K562 (cell line): Measurements from ENCODE around the gene HNRNPF. TPM values are rescaled to one million over a fixed set of nuclear protein-coding genes. Genes with fewer than 3 reads are reported as not detected.
A peak's percentile ranks its signal among the peaks of the same experiment; 100 is the strongest.
"Not testable (repeated sequence)": the region's sequence is repeated elsewhere in the genome, so short reads cannot be mapped to it uniquely, and the experiment has no call there.

Source experiments
- ATAC-seq: fragments of 200-7000 bp; cut with Tn5 transposase; 3 replicates; pipeline ENCODE4 v1.9.1; 2020; ENCODE audit warnings: moderate library complexity
- BruUV-seq: library from RNA; stranded (reverse); fragments of 400-500 nt; replicated peaks from 2 replicates; lab custom pipeline; 2021; lab: Mats Ljungman, UMichigan
- CTCF ChIA-PET: fragments of 300-600 bp; formaldehyde crosslinking; extraction: SDS; loops from one replicate; lab custom pipeline; 2021; ENCODE audit warnings: low intra/inter-chr PET ratio; lab: Yijun Ruan, JAX
- POLR2A ChIA-PET: fragments of 300-600, 350-650 bp; sonication (Branson Sonifier 250); formaldehyde crosslinking; extraction: SDS; loops from one replicate; lab custom pipeline; 2021; ENCODE audit warnings: antibody characterized with exemption, inconsistent platforms; lab: Yijun Ruan, JAX
- DNase-seq, 4 experiments: peaks; one replicate each; pipeline versions ENCODE4 v3.0.0 to v3.0.0-alpha.2; 2011 to 2018; ENCODE audit warnings: low spot score in 3 of 4, mixed read lengths in 3 of 4; ENCODE audit errors: extremely low read depth in 1 of 4
- FAIRE-seq: peaks from 2 replicates; lab custom pipeline; 2011; peaks lifted over from hg19 to GRCh38; lab: Jason Lieb, UNC
- H2AFZ ChIP-seq: 2 replicates; pipeline ENCODE4 v1.6.0; 2011; ENCODE audit warnings: low read depth, low read length, control low read depth, inconsistent platforms
- H3K27ac ChIP-seq: fragments of 200-600 bp; 3 replicates; pipeline ENCODE4 v1.8.0; 2011; ENCODE audit warnings: low read depth, mild to moderate bottlenecking, control low read depth, inconsistent platforms, low read length, moderate library complexity, mixed read lengths; ENCODE audit errors: extremely low read depth
- H3K27me3 ChIP-seq, 2 experiments: fragments of 300-600 bp in 1 of 2; 2 replicates in 1 of 2; 3 replicates in 1 of 2; pipeline versions ENCODE4 v1.6.0 to v1.8.0; 2011; ENCODE audit warnings: inconsistent platforms in 2 of 2, low read length in 2 of 2, mild to moderate bottlenecking in 1 of 2, mixed read lengths in 1 of 2, moderate library complexity in 1 of 2; ENCODE audit not compliant: control insufficient read depth in 2 of 2, insufficient read depth in 2 of 2
- H3K36me3 ChIP-seq: fragments of 300-600 bp; 3 replicates; pipeline ENCODE4 v1.8.0; 2011; ENCODE audit warnings: mild to moderate bottlenecking, low read length, inconsistent platforms; ENCODE audit not compliant: control insufficient read depth, insufficient read depth
- H3K4me1 ChIP-seq, 2 experiments: fragments of 200-600 bp in 1 of 2; replicated peaks in 1 of 2; 2 replicates in 1 of 2; 3 replicates in 1 of 2; pipeline versions ENCODE4 v1.5.1 to v1.8.0; 2011; ENCODE audit warnings: inconsistent platforms in 2 of 2, low read length in 2 of 2, mild to moderate bottlenecking in 1 of 2, mixed read lengths in 1 of 2, moderate library complexity in 1 of 2; ENCODE audit not compliant: control insufficient read depth in 2 of 2, insufficient read depth in 2 of 2
- H3K4me2 ChIP-seq: 2 replicates; pipeline ENCODE4 v1.6.1; 2011; ENCODE audit warnings: low read length, control low read depth, inconsistent platforms, mixed read lengths; ENCODE audit not compliant: insufficient read depth
- H3K4me3 ChIP-seq: fragments of 200-600 bp; sonication (generic), shearing (Covaris generic); 2 replicates; pipeline ENCODE4 v1.5.1; 2016; ENCODE audit warnings: control low read depth, inconsistent platforms
- H3K79me2 ChIP-seq: fragments of 200-600 bp; 3 replicates; pipeline ENCODE4 v1.8.0; 2011; ENCODE audit warnings: low read length, inconsistent platforms; ENCODE audit not compliant: control insufficient read depth, insufficient read depth
- H3K9ac ChIP-seq, 2 experiments: 2 replicates each; pipeline versions ENCODE4 v1.6.0 to v1.6.1; 2011; ENCODE audit warnings: low read depth in 2 of 2, low read length in 2 of 2, control low read depth in 1 of 2, inconsistent platforms in 1 of 2, mild to moderate bottlenecking in 1 of 2, mixed read lengths in 1 of 2; ENCODE audit not compliant: insufficient read depth in 1 of 2
- H3K9me1 ChIP-seq: one replicate; pipeline ENCODE4 v1.6.0; 2011; ENCODE audit warnings: inconsistent platforms, mild to moderate bottlenecking, low read length, moderate library complexity; ENCODE audit not compliant: control insufficient read depth, insufficient read depth
- H3K9me3 ChIP-seq: replicated peaks from 2 replicates; pipeline ENCODE4 v1.5.1; 2011; ENCODE audit warnings: low read depth, low read length, inconsistent platforms; ENCODE audit not compliant: control insufficient read depth, insufficient read depth
- H4K20me1 ChIP-seq: replicated peaks from 2 replicates; pipeline ENCODE4 v1.6.1; 2011; ENCODE audit warnings: low read length, inconsistent platforms, mixed read lengths; ENCODE audit not compliant: control insufficient read depth, insufficient read depth
- EHMT2 ChIP-seq: fragments of 450-650 bp; IDR thresholded peaks from 2 replicates; pipeline ENCODE4 v1.6.1; 2018; ENCODE audit warnings: antibody characterized with exemption
- KDM4B ChIP-seq, 2 experiments: fragments of 450-650 bp in 1 of 2; sonication (generic) in 1 of 2; IDR thresholded peaks; 2 replicates each; pipeline ENCODE4 v1.6.1; 2016 to 2017; ENCODE audit warnings: borderline replicate concordance in 2 of 2, antibody characterized with exemption in 1 of 2, low read depth in 1 of 2, mild to moderate bottlenecking in 1 of 2
- MEIS2 ChIP-seq: fragments of 450-650 bp; IDR thresholded peaks from 2 replicates; pipeline ENCODE4 v1.6.1; 2014; ENCODE audit warnings: mild to moderate bottlenecking; ENCODE audit not compliant: partially characterized antibody
- MTF1 ChIP-seq: fragments of 250-450 bp; sonication (Bioruptor Pico); IDR thresholded peaks from 2 replicates; pipeline ENCODE4 v1.9.0; 2021; ENCODE audit warnings: moderate library complexity, mild to moderate bottlenecking, inconsistent platforms, borderline replicate concordance
- POLR2A ChIP-seq: fragments of 450-650 bp; conservative IDR thresholded peaks from 2 replicates; pipeline ENCODE4 v1.6.1; 2016
- POLR2B ChIP-seq: fragments of 450-650 bp; IDR thresholded peaks from 2 replicates; pipeline ENCODE4 v1.6.1; 2018; ENCODE audit warnings: low read depth; ENCODE audit not compliant: partially characterized antibody
- SUPT5H ChIP-seq: fragments of 450-650 bp; IDR thresholded peaks from 2 replicates; pipeline ENCODE4 v1.6.1; 2016
- THAP7 ChIP-seq: fragments of 250-450 bp; sonication (Bioruptor Pico); IDR thresholded peaks from 2 replicates; pipeline ENCODE4 v1.5.0; 2021
- ZNF175 ChIP-seq: fragments of 200-800 bp; sonication (Bioruptor generic); IDR thresholded peaks from 2 replicates; pipeline ENCODE4 v1.6.1; 2016; ENCODE audit warnings: low read depth, mild to moderate bottlenecking, missing genetic modification characterization, missing compliant biosample characterization
- ZNF277 ChIP-seq: fragments of 250-450 bp; sonication (Bioruptor Pico); IDR thresholded peaks from 2 replicates; pipeline ENCODE4 v1.8.0; 2022; ENCODE audit warnings: inconsistent platforms, mild to moderate bottlenecking, moderate library complexity, borderline replicate concordance
- ZNF57 ChIP-seq: fragments of 450-650 bp; formaldehyde crosslinking; IDR thresholded peaks from 2 replicates; pipeline ENCODE4 v1.4.0; 2020; ENCODE audit warnings: mild to moderate bottlenecking, moderate library complexity
- WGBS: fragments of 100-300 bp; shearing (Covaris generic); methylation state at CpG from one replicate; pipeline ENCODE4 v1.1.6; 2016; ENCODE audit warnings: low coverage, mixed read lengths; ENCODE audit not compliant: insufficient coverage; ENCODE audit errors: missing lambda C conversion rate; 5-methylcytosine and 5-hydroxymethylcytosine counted together
- in situ Hi-C: fragments of 300-500 bp; cut with MboI; formaldehyde crosslinking; loops from 4 replicates; pipeline ENCODE4 v1.15.0; 2018; ENCODE audit warnings: inconsistent platforms, mixed read lengths
- intact Hi-C: fragments of 100-400 bp; cut with micrococcal nuclease; formaldehyde crosslinking; loops from 2 replicates; pipeline ENCODE4 v1.14.2; 2022
- polyA plus RNA-seq, 8 experiments: library from polyadenylated mRNA; depleted of rRNA in 4 of 8; stranded (reverse) in 5 of 8; unstranded in 3 of 8; fragments of >200 nt; fragmentation: Nextera tagmentation in 2 of 8; fragmentation: Illumina TruSeq in 1 of 8; extraction: Ambion mirVana in 2 of 8; extraction: Trizol in 1 of 8; gene quantifications; 2 replicates each; pipeline versions ENCODE4 v1.2.1 to v1.2.3, GENCODE V29; 2011 to 2014; ENCODE audit warnings: inconsistent platforms in 1 of 8, missing spikeins in 1 of 8
- total RNA-seq, 7 experiments: library from RNA; depleted of rRNA in 6 of 7; stranded (reverse); fragments of >200 nt in 6 of 7; fragmentation: Illumina TruSeq in 2 of 7; extraction: Trizol in 2 of 7; gene quantifications; 2 replicates each; pipeline versions ENCODE4 v1.2.1 to v1.2.3, GENCODE V29; 2011 to 2021; ENCODE audit warnings: low replicate concordance in 1 of 7
- TF ChIP-seq, protein P1 (sequence below): fragments of 450-650 bp; IDR thresholded peaks from 2 replicates; pipeline ENCODE4 v1.6.1; 2016; ENCODE audit warnings: antibody characterized with exemption

The HNRNPF gene
- total and polyA plus RNA-seq, 9 of the 15 experiments (the other 6 are each of a cell fraction or from before 2014, with no cell fraction given), result 192 to 489 (median 416) TPM

DNA sequence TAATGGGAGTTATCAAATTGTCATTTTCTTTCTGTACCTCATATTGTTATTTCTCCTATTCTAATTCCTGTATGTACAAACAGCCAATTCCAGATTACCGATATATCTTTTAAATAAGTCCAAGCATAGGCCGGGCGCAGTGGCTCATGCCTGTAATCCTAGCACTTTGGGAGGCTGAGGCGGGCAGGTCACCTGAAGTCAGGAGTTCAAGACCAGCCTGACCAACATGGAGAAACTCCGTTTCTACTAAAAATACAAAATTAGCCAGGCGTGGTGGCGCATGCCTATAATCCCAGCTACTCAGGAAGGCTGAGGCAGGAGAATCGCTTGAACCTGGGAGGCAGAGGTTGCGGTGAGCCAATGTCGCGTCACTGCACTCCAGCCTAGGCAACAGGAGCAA, 15.8 kb downstream of the HNRNPF start:
- H3K27ac ChIP-seq, result peak overlapping the region; percentile 34

GRCh38 chr10:43392748-43393147, 16.2 kb downstream of the HNRNPF start:
- peak overlapping the region; percentile 34 for H3K27ac ChIP-seq
- no peaks in the 10 kb centered on the region for H3K9me3 ChIP-seq
- intact Hi-C loops (no loop called here), in situ Hi-C loops (no loop called here)
- ATAC-seq (no peak), FAIRE-seq (no peak), DNase-seq (peak in 1 of 4 experiments; percentile 10)
- H3K4me1 ChIP-seq, result peaks cover 45 to 51% of the 10 kb centered on the region in 2 experiments; a peak in 4 of 5 replicates
- no peak overlapping the region for H3K4me3 ChIP-seq
- 90% methylated on average over 3 of the region's 3 CpGs for WGBS
- H3K79me2 ChIP-seq, result peaks cover 97% of the 10 kb centered on the region
- ChIA-PET CTCF (no interaction called here), POLR2A (interaction anchor here (0.8 to 5.3 kb wide), 2 partner anchors 9 to 43 kb away, joined by 3 to 73 read pairs; no protein-coding TSS in a partner anchor)
- peaks cover 88% of the 10 kb centered on the region for H3K36me3 ChIP-seq
- H2AFZ ChIP-seq, result no peak overlapping the region
- H3K9me1 ChIP-seq, result peaks cover 4% of the 10 kb centered on the region
- peaks cover 71% of the 10 kb centered on the region for H4K20me1 ChIP-seq
- peak overlapping the region; percentile 2 to 40; a peak in 1 of 4 replicates for H3K9ac ChIP-seq
- BruUV-seq, result no TSS peak
- H3K4me2 ChIP-seq, result no peak overlapping the region
- H3K27me3 ChIP-seq, result no peaks in the 10 kb centered on the region
- TF ChIP-seq POLR2B (peak; percentile 43), EHMT2 (no peak), THAP7 (CRISPR knock-in tag) (no peak), KDM4B (IDR thresholded peaks at IDR 0.05; ENCODE audit: borderline replicate concordance in 2 of 2, low read depth in 1 of 2) (no peak), ZNF175 (CRISPR knock-in tag) (no peak), POLR2A (0 out of 2 replicates have a peak, but pooled peaks have one; percentile 42), ZNF277 (CRISPR knock-in tag) (no peak), MEIS2 (no peak), MTF1 (CRISPR knock-in tag) (no peak), ZNF57 (CRISPR knock-in tag) (no peak), SUPT5H (peak; percentile 41)
- TF ChIP-seq, protein P1, sequence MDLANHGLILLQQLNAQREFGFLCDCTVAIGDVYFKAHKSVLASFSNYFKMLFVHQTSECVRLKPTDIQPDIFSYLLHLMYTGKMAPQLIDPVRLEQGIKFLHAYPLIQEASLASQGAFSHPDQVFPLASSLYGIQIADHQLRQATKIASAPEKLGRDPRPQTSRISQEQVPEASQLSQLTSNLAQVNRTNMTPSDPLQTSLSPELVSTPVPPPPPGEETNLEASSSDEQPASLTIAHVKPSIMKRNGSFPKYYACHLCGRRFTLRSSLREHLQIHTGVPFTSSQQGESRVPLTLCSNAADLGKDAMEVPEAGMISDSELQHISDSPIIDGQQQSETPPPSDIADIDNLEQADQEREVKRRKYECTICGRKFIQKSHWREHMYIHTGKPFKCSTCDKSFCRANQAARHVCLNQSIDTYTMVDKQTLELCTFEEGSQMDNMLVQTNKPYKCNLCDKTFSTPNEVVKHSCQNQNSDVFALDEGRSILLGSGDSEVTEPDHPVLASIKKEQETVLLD, result no peak

More for the DNA sequence above, 15.8 kb downstream of the HNRNPF start:
- ATAC-seq, in situ Hi-C loops, FAIRE-seq, H2AFZ ChIP-seq: not testable (repeated sequence)
- 92% methylated on average over 11 of the region's 11 CpGs for WGBS
- peaks cover 97% of the 10 kb centered on the region for H3K79me2 ChIP-seq
- TF ChIP-seq SUPT5H, result 0 out of 2 replicates have a peak, but pooled peaks have one; percentile 0
- 0 out of 2 replicates have a peak, but pooled peaks have one; percentile 1 for TF ChIP-seq POLR2A
- TF ChIP-seq, all 486 proteins: peak for 2; not testable (repeated sequence) for 484
- peaks cover 67% of the 10 kb centered on the region for H4K20me1 ChIP-seq
- BruUV-seq, intact Hi-C loops, H3K4me2 ChIP-seq, H3K27me3 ChIP-seq, DNase-seq, H3K4me3 ChIP-seq, H3K9me1 ChIP-seq, H3K9me3 ChIP-seq, CTCF ChIA-PET: not testable (repeated sequence)
- 0 out of 4 replicates have a peak overlapping the region, but pooled peaks of 1 of the 2 experiments have one; percentile 2 for H3K9ac ChIP-seq
- H3K36me3 ChIP-seq, result peaks cover 86% of the 10 kb centered on the region
- POLR2A ChIA-PET, result interaction anchor here (0.6 to 5.3 kb wide), 4 partner anchors 10 to 44 kb away, joined by 3 to 73 read pairs (median 4); no protein-coding TSS in a partner anchor
- peaks cover 45 to 54% of the 10 kb centered on the region in 2 experiments; a peak in 4 of 5 replicates for H3K4me1 ChIP-seq
